ENCODE results near the gene BANF2.
A peak's percentile ranks its signal among the peaks of the same experiment; 100 is the strongest.

The BANF2 gene

GRCh38 chr20:17678886-17679285, 20.9 kb upstream of the BANF2 start:
- no peak for TF ChIP-seq CTCF (conservative IDR thresholded peaks at IDR 0.05; ENCODE audit: low read length)
- no peak overlapping the region for H3K4me3 ChIP-seq (ENCODE audit: low read length)
- no peak for DNase-seq (ENCODE audit: low read depth)

GRCh38 chr20:17679941-17680835, 19.6 kb upstream of the BANF2 start:
- TF ChIP-seq CTCF (conservative IDR thresholded peaks at IDR 0.05; ENCODE audit: low read length) = no peak
- peak; percentile 76 for DNase-seq (ENCODE audit: low read depth)
- H3K4me3 ChIP-seq (ENCODE audit: low read length) = peak overlapping the region; percentile 80

GRCh38 chr20:17680836-17681725, 18.7 kb upstream of the BANF2 start:
- peak; percentile 71 for DNase-seq (ENCODE audit: low read depth)
- H3K4me3 ChIP-seq (ENCODE audit: low read length) = peak overlapping the region; percentile 80
- TF ChIP-seq CTCF (conservative IDR thresholded peaks at IDR 0.05; ENCODE audit: low read length) = peak; percentile 45

- no peak for TF ChIP-seq CTCF (conservative IDR thresholded peaks at IDR 0.05; ENCODE audit: low read length)
- no peak for DNase-seq (ENCODE audit: low read depth)
- H3K4me3 ChIP-seq (ENCODE audit: low read length) = peak overlapping the region; percentile 80
Observed at GRCh38 chr20:17681726-17682102, 18.1 kb upstream of the BANF2 start.

GRCh38 chr20:17682103-17682888, 17.5 kb upstream of the BANF2 start, which contains the start of gene RRBP1:
TSS of gene RRBP1 (minus strand) at chr20:17682242. CDS start at chr20:17660507, 21,735 bp downstream.
- TF ChIP-seq CTCF (conservative IDR thresholded peaks at IDR 0.05; ENCODE audit: low read length) = peak; percentile 73
- DNase-seq (ENCODE audit: low read depth) = peak; percentile 98
- H3K4me3 ChIP-seq (ENCODE audit: low read length) = peak within 1 kb of the TSS; percentile 80

- no peak for DNase-seq (ENCODE audit: low read depth)
- peak overlapping the region; percentile 68 for H3K4me3 ChIP-seq (ENCODE audit: low read length)
- no peak for TF ChIP-seq CTCF (conservative IDR thresholded peaks at IDR 0.05; ENCODE audit: low read length)
Observed at GRCh38 chr20:17682889-17683198, 16.9 kb upstream of the BANF2 start.

All from AG10803 (cell line).